Activated CD8-positive, alpha-beta T cell treated with anti-CD3 and anti-CD28 coated beads for 36 hours (primary cell): Measurements from ENCODE around the gene B4GALT5. TPM values are rescaled to one million over a fixed set of nuclear protein-coding genes. Genes with fewer than 3 reads are reported as not detected.

ENCODE experiments used
- ATAC-seq: fragments of 200-7000 bp; cut with Tn5 transposase; one replicate; pipeline ENCODE4 v1.10.0; 2021; ENCODE audit warnings: mild to moderate bottlenecking, moderate library complexity
- CTCF ChIA-PET: fragments of 350-600 bp; sonication (Branson Sonifier 250); formaldehyde crosslinking; loops from one replicate; lab custom pipeline; 2021; ENCODE audit warnings: antibody characterized with exemption; lab: Charles Lee
- POLR2A ChIA-PET: fragments of 350-600 bp; sonication (Branson Sonifier 250); formaldehyde crosslinking; loops from one replicate; lab custom pipeline; 2021; ENCODE audit warnings: antibody characterized with exemption; lab: Charles Lee
- DNase-seq: peaks from one replicate; pipeline ENCODE4 v3.0.0-alpha.2; 2020
- H3K27ac Mint-ChIP-seq: one replicate; pipeline ENCODE4 v1.8.0; 2021; ENCODE audit warnings: mild to moderate bottlenecking, mixed read lengths
- H3K27me3 Mint-ChIP-seq: one replicate; pipeline ENCODE4 v1.8.0; 2021; ENCODE audit warnings: mixed read lengths
- H3K36me3 Mint-ChIP-seq: one replicate; pipeline ENCODE4 v1.8.0; 2021; ENCODE audit warnings: low read depth, mixed read lengths
- H3K4me1 Mint-ChIP-seq: one replicate; pipeline ENCODE4 v1.8.0; 2021; ENCODE audit warnings: low read depth, mixed read lengths
- H3K4me3 Mint-ChIP-seq: one replicate; pipeline ENCODE4 v1.8.0; 2021; ENCODE audit warnings: mild to moderate bottlenecking, moderate library complexity, mixed read lengths
- H3K9me3 Mint-ChIP-seq: one replicate; pipeline ENCODE4 v1.8.0; 2021; ENCODE audit warnings: mixed read lengths
- intact Hi-C: fragments of 100-400 bp; cut with micrococcal nuclease; formaldehyde crosslinking; loops from one replicate; pipeline ENCODE4 v1.10.0; 2022
- total RNA-seq, 2 experiments: library from RNA; stranded (reverse); gene quantifications; one replicate each; pipeline ENCODE4 v1.2.3, GENCODE V29; 2021
- TF ChIP-seq, protein P1 (sequence below): fragments of 200-600 bp; IDR thresholded peaks from one replicate; pipeline ENCODE4 v1.8.0; 2022; ENCODE audit warnings: antibody characterized with exemption, mild to moderate bottlenecking

B4GALT5 gene
- total RNA-seq, 2 experiments from 2014 or later: 16.5 to 16.8 TPM

DNA sequence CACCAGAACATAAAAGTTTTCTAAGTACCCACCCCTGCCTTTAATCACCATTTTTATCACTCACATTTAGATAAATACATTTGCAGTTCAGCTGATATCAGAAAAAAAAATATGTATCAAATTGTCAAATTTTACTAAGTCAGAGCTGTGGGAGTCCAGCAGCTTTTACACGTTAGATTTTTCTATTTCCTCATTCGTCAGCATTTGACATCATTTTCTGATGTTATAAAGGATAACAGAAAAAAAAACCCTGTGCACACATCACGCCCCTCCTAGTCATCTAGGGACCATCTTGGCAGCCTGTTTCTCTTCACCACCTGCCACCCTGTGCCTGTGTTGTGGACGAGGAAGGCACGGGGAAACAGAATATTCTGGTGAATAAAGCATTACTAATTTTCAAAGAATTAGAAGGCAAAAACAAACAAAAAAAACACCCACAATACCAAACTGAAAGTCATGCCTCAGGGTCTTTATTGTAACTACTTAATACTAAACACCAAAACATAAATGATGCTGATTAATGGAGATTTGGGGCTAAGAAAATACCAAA is 12.4 kb downstream of the B4GALT5 start:
- POLR2A ChIA-PET: interaction anchor here (0.8 to 2.6 kb wide), 3 partner anchors 9 to 32 kb away, joined by 3 to 8 read pairs (median 7); no protein-coding TSS in a partner anchor
- Mint-ChIP-seq H3K27ac (peak overlapping the region; percentile 69), H3K4me1 (peaks cover 73% of the 10 kb centered on the region), H3K36me3 (peaks cover 10% of the 10 kb centered on the region), H3K27me3 (no peaks in the 10 kb centered on the region), H3K4me3 (no peak overlapping the region), H3K9me3 (no peaks in the 10 kb centered on the region)
- DNase-seq: peak; percentile 63
- ATAC-seq: peak; percentile 69
- CTCF ChIA-PET: interaction anchor here (2.5 kb wide), 1 partner anchor 10 kb away, joined by 7 read pairs; no protein-coding TSS in a partner anchor
- TF ChIP-seq, protein P1, sequence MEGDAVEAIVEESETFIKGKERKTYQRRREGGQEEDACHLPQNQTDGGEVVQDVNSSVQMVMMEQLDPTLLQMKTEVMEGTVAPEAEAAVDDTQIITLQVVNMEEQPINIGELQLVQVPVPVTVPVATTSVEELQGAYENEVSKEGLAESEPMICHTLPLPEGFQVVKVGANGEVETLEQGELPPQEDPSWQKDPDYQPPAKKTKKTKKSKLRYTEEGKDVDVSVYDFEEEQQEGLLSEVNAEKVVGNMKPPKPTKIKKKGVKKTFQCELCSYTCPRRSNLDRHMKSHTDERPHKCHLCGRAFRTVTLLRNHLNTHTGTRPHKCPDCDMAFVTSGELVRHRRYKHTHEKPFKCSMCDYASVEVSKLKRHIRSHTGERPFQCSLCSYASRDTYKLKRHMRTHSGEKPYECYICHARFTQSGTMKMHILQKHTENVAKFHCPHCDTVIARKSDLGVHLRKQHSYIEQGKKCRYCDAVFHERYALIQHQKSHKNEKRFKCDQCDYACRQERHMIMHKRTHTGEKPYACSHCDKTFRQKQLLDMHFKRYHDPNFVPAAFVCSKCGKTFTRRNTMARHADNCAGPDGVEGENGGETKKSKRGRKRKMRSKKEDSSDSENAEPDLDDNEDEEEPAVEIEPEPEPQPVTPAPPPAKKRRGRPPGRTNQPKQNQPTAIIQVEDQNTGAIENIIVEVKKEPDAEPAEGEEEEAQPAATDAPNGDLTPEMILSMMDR: no peak
- intact Hi-C loops: no loop called here

DNA sequence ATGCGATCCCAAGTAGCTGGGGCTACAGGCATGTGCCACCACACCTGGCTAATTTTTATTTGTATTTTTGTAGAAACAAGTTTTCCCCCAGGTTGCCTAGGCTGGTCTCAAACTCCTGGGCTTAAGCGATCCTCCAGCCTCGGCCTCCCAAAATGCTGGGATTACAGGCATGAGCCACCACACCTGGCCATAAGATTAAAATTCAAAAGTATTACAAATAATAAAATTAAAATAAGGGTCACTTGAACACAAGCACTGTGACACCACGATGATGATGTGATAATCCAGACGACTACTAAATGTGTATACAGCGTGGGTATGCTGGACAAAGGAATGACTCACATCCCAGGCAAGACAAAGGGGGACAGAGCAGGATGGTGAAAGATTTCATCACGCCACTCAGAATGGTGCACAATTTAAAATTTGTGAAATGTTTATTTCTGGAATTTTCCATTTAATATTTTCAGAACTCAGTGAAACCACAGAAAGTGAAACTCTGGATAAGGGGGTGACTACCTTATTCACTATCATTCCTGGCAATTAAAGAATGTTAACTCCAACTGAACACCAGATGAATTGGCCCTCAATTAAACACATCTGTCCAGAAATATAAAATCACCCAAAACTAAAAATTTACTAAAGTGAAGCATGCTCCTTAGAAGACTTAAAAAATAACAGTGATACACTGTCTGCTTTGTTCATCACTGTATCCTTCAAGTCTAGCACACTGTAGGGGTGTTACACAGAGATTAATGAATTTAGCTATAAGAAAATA is 13.1 kb downstream of the B4GALT5 start:
- intact Hi-C loops: no loop called here
- ChIA-PET POLR2A (interaction anchor here (0.8 to 2.6 kb wide), 3 partner anchors 10 to 106 kb away, joined by 3 to 8 read pairs (median 7); no protein-coding TSS in a partner anchor), CTCF (interaction anchor here (2.5 kb wide), 1 partner anchor 11 kb away, joined by 7 read pairs; no protein-coding TSS in a partner anchor)
- DNase-seq (no peak), ATAC-seq (no peak)
- H3K4me3 Mint-ChIP-seq: no peak overlapping the region
- peak overlapping the region; percentile 58 for H3K27ac Mint-ChIP-seq
- H3K4me1 Mint-ChIP-seq: peaks cover 72% of the 10 kb centered on the region
- peaks cover 10% of the 10 kb centered on the region for H3K36me3 Mint-ChIP-seq
- H3K27me3 Mint-ChIP-seq: no peaks in the 10 kb centered on the region
- TF ChIP-seq, protein P1: no peak
- H3K9me3 Mint-ChIP-seq: no peaks in the 10 kb centered on the region

DNA sequence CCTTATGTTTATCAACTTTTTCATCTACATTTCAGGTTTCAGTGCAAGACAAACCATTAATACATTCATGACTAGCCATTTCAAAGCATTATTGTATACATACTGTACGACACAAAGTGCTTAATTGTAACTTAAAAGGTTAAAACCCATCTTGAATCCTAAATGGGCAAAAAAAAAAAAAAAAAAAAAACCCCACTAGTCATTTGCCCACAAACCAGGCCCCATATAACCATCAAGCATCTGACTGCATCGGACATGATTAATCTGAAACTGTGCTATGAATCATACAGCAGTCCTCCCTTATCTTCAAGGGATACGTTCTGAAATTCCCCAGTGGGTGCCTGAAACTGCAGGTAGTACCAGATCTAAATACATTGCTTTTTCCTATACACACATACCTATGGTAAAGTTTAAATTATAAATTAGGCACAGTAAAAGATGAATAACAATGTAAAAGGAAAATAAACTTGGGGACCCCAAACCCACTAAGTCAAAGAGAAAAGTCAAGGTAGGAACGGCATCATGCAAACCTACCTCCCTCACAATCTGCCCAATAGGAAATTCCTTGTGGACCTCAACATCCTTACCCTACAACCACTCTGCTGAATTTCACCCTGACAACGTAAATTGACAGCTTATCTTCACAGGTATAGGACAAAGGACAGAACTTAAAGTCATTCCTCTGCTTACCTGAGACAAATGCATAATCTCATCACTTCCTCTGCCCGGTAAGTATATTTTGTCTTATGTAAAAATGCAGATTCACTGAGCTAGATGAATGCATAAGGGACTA is 14.3 kb downstream of the B4GALT5 start:
- intact Hi-C loops: no loop called here
- Mint-ChIP-seq H3K4me1 (peaks cover 69% of the 10 kb centered on the region), H3K36me3 (peaks cover 6% of the 10 kb centered on the region), H3K27ac (peak overlapping the region; percentile 82), H3K27me3 (no peaks in the 10 kb centered on the region), H3K4me3 (peak overlapping the region; percentile 47), H3K9me3 (no peaks in the 10 kb centered on the region)
- ChIA-PET CTCF (interaction anchor here (0.7 to 1.4 kb wide), 4 partner anchors 25 to 157 kb away, joined by 3 to 4 read pairs (median 4); no protein-coding TSS in a partner anchor), POLR2A (interaction anchor here (0.8 to 1.0 kb wide), 3 partner anchors 102 to 124 kb away, joined by 3 to 4 read pairs (median 3); no protein-coding TSS in a partner anchor)
- TF ChIP-seq, protein P1: no peak
- DNase-seq (peak; percentile 60), ATAC-seq (peak; percentile 89)

DNA sequence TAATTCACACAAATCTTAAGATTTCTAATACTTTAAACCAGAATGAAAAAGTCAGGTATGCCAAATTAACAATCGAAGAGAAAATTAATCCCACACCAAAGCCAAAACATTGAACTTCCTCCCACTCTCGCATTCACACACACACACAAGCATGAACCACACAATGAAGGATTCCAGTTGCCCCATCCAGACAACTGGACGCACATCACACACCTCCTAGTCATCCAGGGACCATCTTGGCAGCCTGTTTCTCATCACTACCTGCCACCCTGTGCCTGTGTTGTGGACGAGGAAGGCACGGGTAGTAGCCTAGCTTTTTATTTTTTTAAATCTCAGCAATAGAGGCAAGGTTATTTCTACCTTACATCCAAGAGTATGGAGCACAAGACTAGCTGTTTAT is 15.2 kb downstream of the B4GALT5 start:
- TF ChIP-seq, protein P1: no peak
- H3K27ac Mint-ChIP-seq: peak overlapping the region; percentile 82
- ATAC-seq (no peak), DNase-seq (no peak)
- ChIA-PET POLR2A (interaction anchor here (0.6 to 1.2 kb wide), 3 partner anchors 9 to 103 kb away, joined by 4 to 5 read pairs (median 4); no protein-coding TSS in a partner anchor), CTCF (interaction anchor here (0.7 to 1.4 kb wide), 6 partner anchors 11 to 156 kb away, joined by 3 to 4 read pairs (median 3); no protein-coding TSS in a partner anchor)
- H3K4me3 Mint-ChIP-seq: peak overlapping the region; percentile 47
- H3K9me3 Mint-ChIP-seq: no peaks in the 10 kb centered on the region
- H3K4me1 Mint-ChIP-seq: peaks cover 74% of the 10 kb centered on the region
- intact Hi-C loops: no loop called here
- no peaks in the 10 kb centered on the region for H3K27me3 Mint-ChIP-seq
- peaks cover 6% of the 10 kb centered on the region for H3K36me3 Mint-ChIP-seq
